Left ventricle myocardium inferior (tissue), 1 donor: Measurements from ENCODE around the gene ANKMY1. TPM values are rescaled to one million over a fixed set of nuclear protein-coding genes. Genes with fewer than 3 reads are reported as not detected.
A peak's percentile ranks its signal among the peaks of the same experiment; 100 is the strongest.
"Not testable (repeated sequence)": the region's sequence is repeated elsewhere in the genome, so short reads cannot be mapped to it uniquely, and the experiment has no call there.

Source experiments
- DNase-seq: peaks from one replicate; pipeline ENCODE4 v3.0.0-alpha.2; 2020
- H3K27ac ChIP-seq: fragments of 200-600 bp; replicated peaks from 2 replicates; pipeline ENCODE4 v1.8.0; 2021
- H3K27me3 ChIP-seq: fragments of 200-600 bp; 2 replicates; pipeline ENCODE4 v1.8.0; 2021; ENCODE audit warnings: low read depth
- H3K36me3 ChIP-seq: fragments of 200-600 bp; 2 replicates; pipeline ENCODE4 v1.8.0; 2021
- H3K4me1 ChIP-seq: fragments of 200-600 bp; 2 replicates; pipeline ENCODE4 v1.8.0; 2021
- H3K4me3 ChIP-seq: fragments of 200-600 bp; 2 replicates; pipeline ENCODE4 v1.8.0; 2021; ENCODE audit warnings: mild to moderate bottlenecking, moderate library complexity
- H3K9me3 ChIP-seq: fragments of 200-600 bp; replicated peaks from 2 replicates; pipeline ENCODE4 v1.8.0; 2021
- intact Hi-C: fragments of 100-400 bp; cut with micrococcal nuclease; formaldehyde crosslinking; loops from one replicate; pipeline ENCODE4 v1.11.0; 2022
- total RNA-seq: library from RNA; stranded (reverse); fragmentation: NEBNext Ultra II Directional; extraction: Animal tissue kit (Norgen Biotek cat#: 25700); gene quantifications from one replicate; pipeline ENCODE4 v1.2.1, GENCODE V29; 2021
- TF ChIP-seq, protein P1 (sequence below): fragments of 200-600 bp; IDR thresholded peaks from 2 replicates; pipeline ENCODE4 v1.8.0; 2021; ENCODE audit warnings: antibody characterized with exemption, mild to moderate bottlenecking, borderline replicate concordance
- donor health status: DM: no; HTN: yes; CAD: no; lungs with severe emphysema.

ANKMY1 gene
- total RNA-seq, 1 donor from 2014 or later = 4.0 TPM

DNA sequence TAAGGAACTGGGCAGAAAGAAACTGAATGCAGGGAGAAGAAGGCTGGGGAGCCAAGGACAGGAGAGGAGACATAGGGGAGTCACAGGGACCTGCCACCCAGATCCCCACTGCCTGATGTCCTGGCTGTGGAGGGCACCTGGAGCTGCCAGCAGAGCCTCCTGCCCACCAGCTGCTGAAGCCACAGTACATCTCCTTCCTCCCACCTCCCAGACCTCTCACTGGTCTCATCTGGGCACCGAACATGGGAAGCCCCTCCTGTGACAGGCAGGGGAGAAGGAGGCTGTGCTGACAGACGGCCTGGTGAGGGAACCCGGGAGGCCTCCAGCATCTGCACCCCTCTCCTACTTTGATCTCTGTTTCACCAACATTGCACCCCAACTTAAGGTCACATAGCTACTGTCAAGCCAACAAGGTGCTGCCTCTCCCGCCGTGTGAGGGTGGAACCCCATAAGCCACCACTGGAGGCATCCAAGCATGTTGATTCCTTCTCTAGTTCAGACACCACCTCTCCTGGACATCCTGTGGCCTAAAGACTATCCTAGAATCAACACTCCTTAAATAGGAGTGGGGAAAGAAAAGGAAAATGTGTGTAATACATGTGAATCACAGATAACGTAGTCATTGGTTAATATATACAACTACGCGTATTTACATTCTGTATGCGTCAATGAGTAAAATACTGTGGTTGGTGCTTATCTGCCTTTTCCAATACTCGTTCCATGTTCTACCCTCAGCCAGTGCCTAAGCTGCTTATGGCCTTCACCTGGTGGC is 7.0 kb upstream of the ANKMY1 start:
- Histone ChIP-seq H3K27me3 (no peaks in the 10 kb centered on the region), H3K4me1 (peaks cover 66% of the 10 kb centered on the region), H3K27ac (peak overlapping the region; percentile 96), H3K9me3 (no peaks in the 10 kb centered on the region), H3K36me3 (peaks cover 5% of the 10 kb centered on the region), H3K4me3 (no peak overlapping the region)
- TF ChIP-seq, protein P1, sequence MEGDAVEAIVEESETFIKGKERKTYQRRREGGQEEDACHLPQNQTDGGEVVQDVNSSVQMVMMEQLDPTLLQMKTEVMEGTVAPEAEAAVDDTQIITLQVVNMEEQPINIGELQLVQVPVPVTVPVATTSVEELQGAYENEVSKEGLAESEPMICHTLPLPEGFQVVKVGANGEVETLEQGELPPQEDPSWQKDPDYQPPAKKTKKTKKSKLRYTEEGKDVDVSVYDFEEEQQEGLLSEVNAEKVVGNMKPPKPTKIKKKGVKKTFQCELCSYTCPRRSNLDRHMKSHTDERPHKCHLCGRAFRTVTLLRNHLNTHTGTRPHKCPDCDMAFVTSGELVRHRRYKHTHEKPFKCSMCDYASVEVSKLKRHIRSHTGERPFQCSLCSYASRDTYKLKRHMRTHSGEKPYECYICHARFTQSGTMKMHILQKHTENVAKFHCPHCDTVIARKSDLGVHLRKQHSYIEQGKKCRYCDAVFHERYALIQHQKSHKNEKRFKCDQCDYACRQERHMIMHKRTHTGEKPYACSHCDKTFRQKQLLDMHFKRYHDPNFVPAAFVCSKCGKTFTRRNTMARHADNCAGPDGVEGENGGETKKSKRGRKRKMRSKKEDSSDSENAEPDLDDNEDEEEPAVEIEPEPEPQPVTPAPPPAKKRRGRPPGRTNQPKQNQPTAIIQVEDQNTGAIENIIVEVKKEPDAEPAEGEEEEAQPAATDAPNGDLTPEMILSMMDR = no peak
- intact Hi-C loops = no loop called here
- DNase-seq = no peak

DNA sequence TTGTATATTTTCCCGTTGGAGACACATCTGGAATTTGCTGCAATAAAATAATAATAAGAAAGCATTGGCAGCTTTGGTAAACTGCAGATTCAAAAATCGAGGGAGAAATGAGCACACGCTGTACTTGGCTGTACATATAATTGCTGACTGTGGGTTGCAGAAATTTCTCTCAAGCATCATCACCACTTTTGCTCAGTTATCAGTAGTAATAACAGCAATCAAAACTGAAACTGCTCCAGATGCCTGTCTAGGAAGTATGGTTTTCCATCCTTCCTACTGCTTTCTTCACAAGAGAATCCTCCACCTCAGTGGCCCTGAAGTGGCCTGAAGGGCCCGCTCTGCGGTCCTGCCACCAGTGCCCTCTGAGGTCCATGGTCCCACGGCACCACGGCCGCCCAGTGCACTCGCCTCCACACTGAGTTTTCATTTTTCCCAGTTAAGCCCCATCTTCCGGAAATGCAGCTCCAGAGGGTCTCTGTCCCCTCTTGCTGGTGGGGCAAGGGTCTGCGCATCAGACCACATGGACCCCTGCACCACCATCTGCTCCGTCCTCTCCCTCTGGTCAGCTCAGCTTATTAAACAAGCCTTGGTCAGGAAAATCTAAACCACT is 6.3 kb upstream of the ANKMY1 start:
- Histone ChIP-seq H3K4me1 (peaks cover 66% of the 10 kb centered on the region), H3K27me3 (no peaks in the 10 kb centered on the region), H3K9me3 (no peaks in the 10 kb centered on the region), H3K4me3 (no peak overlapping the region), H3K36me3 (peaks cover 5% of the 10 kb centered on the region), H3K27ac (no peak overlapping the region)
- TF ChIP-seq, protein P1 = no peak
- no peak for DNase-seq
- intact Hi-C loops = no loop called here

DNA sequence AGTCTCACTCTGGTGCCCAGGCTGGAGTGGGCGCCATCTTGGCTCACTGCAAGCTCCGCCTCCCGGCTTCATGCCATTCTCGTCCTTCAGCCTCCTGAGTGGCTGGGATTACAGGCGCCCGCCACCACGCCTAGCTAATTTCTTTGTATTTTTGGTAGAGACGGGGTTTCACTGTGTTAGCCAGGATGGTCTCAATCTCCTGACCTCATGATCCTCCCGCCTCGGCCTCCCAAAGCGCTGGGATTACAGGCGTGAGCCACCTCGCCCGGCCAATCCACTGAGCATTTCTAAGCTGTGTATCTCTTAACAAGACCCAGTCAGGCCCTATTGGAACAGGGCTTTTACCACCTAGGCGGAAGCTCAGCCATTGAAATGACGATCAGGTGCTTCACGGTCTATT is 5.4 kb upstream of the ANKMY1 start:
- intact Hi-C loops, H3K27me3 ChIP-seq, H3K9me3 ChIP-seq, H3K36me3 ChIP-seq, DNase-seq, H3K27ac ChIP-seq, H3K4me3 ChIP-seq: not testable (repeated sequence)
- H3K4me1 ChIP-seq = peaks cover 71% of the 10 kb centered on the region

DNA sequence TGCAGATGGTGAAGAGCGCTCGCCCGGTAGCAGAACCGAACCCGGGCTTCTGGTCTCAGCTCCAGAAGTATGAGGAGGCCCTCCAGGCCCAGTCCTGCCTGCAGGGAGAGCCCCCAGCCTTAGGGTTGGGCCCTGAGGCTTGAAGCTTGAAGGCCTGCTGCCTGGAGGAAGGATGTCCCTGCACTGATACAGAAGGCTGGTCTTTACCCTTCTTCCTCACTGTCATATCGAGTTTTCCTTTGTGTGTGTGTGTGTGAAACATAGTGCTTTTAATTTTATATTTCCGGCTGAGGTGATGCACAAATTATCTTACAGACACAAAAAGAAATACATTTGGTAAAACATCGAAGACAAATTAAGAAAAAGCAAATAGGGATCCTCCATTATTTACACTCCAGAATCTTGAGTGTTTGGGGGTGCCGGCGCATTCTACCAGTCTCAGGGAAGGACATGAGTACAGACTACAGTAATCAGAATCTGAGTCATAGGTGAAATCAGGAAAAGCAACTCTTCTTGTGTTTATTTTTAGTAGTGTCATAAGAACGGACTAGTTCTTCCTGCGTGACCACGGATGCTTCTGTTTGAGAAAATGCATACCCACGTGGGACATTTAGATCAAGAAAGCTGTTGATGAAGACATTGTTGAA is 3.7 kb upstream of the ANKMY1 start:
- Histone ChIP-seq H3K4me3 (peak overlapping the region; percentile 86), H3K27ac (peak overlapping the region; percentile 99), H3K9me3 (no peaks in the 10 kb centered on the region), H3K27me3 (no peaks in the 10 kb centered on the region), H3K36me3 (peaks cover 5% of the 10 kb centered on the region), H3K4me1 (peaks cover 72% of the 10 kb centered on the region)
- no peak for DNase-seq
- TF ChIP-seq, protein P1 = no peak
- intact Hi-C loops = no loop called here

DNA sequence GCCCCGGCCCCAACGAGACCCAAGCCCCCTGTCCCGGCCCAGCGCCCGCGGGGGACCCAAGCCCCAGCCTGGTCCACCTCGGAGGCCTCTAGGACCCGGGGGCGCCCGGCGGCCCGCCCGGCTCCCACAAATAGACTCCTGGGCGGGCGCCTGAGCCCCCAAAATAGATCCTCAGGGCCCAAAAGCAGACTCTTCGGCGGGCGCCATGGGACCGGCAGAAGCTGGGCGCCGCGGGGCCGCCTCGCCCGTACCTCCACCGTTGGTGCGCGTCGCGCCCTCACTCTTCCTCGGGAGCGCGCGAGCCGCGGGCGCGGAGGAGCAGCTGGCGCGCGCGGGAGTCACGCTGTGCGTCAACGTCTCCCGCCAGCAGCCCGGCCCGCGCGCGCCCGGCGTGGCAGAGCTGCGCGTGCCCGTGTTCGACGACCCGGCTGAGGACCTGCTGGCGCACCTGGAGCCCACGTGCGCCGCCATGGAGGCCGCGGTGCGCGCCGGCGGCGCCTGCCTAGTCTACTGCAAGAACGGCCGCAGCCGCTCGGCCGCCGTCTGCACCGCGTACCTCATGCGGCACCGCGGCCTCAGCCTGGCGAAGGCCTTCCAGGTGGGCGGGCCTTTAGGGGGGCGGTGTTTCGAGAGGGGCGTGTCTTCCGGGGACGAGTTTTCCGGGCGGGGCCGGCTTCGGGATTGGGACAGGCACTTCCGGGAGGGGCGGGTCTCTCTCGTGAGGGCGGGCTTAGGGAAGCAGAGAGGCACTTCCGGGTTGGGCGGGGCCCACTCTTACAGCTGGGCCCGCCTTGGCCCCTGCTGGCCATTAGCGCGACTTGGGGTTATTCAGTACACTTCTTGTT is 2.9 kb upstream of the ANKMY1 start:
- Histone ChIP-seq H3K27ac (peak overlapping the region; percentile 99), H3K4me3 (peak overlapping the region; percentile 86), H3K4me1 (peaks cover 68% of the 10 kb centered on the region), H3K27me3 (no peaks in the 10 kb centered on the region), H3K36me3 (peaks cover 5% of the 10 kb centered on the region), H3K9me3 (no peaks in the 10 kb centered on the region)
- intact Hi-C loops = no loop called here
- TF ChIP-seq, protein P1 = peak; percentile 60
- DNase-seq = peak; percentile 100
